HUES6 (cell line): ENCODE measurements around the gene RHEX.
"Not testable (repeated sequence)": the region's sequence is repeated elsewhere in the genome, so short reads cannot be mapped to it uniquely, and the experiment has no call there.

Experiments
- H3K27ac ChIP-seq: 2 replicates; pipeline ENCODE4 v1.7.0; 2013; ENCODE audit warnings: low read depth, mild to moderate bottlenecking, low read length, inconsistent platforms
- H3K27me3 ChIP-seq: 2 replicates; pipeline ENCODE4 v1.6.1; 2013; ENCODE audit warnings: low read length; ENCODE audit not compliant: control insufficient read depth, insufficient read depth
- H3K36me3 ChIP-seq: 2 replicates; pipeline ENCODE4 v1.6.1; 2013; ENCODE audit warnings: low read length; ENCODE audit not compliant: control insufficient read depth, insufficient read depth
- H3K4me1 ChIP-seq: 2 replicates; pipeline ENCODE4 v1.6.1; 2013; ENCODE audit warnings: low read length; ENCODE audit not compliant: control insufficient read depth, insufficient read depth
- H3K4me3 ChIP-seq: 2 replicates; pipeline ENCODE4 v1.5.1; 2013; ENCODE audit warnings: low read depth, low read length
- H3K9ac ChIP-seq: one replicate; pipeline ENCODE4 v1.6.1; 2013; ENCODE audit warnings: mild to moderate bottlenecking, low read length
- H3K9me3 ChIP-seq: 2 replicates; pipeline ENCODE4 v1.6.1; 2013; ENCODE audit warnings: low read depth, low read length; ENCODE audit not compliant: control insufficient read depth, insufficient read depth

The RHEX gene, protein sequence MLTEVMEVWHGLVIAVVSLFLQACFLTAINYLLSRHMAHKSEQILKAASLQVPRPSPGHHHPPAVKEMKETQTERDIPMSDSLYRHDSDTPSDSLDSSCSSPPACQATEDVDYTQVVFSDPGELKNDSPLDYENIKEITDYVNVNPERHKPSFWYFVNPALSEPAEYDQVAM

DNA sequence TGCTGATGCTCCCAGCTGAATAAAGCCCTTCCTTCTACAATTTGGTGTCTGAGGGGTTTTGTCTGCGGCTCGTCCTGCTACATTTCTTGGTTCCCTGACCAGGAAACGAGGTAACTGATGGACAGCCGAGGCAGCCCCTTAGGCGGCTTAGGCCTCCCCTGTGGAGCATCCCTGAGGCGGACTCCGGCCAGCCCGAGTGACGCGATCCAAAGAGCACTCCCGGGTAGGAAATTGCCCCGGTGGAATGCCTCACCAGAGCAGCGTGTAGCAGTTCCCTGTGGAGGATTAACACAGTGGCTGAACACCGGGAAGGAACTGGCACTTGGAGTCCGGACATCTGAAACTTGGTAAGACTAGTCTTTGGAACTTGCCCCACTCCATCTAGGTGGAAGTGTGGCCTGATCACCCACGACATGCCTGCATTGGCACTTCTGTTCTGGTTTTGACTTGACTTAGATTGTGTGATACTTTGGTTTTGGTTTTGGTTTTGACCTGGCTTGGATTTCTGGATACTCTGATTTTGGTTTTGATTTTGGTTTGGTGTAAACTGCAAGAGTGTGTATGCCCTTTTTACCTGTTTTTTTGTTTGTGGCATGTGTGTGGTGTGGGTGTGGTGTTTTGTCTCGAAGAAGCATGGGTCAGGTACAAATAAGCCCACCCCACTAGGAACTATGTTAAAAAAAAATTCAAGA, at the start of gene RHEX:
TSS of gene RHEX (plus strand) at position 255 of the 692 bp plus-strand sequence. CDS start 44,656 bp downstream, outside the sequence.
- not testable (repeated sequence) for H3K9ac ChIP-seq, H3K4me1 ChIP-seq, H3K4me3 ChIP-seq, H3K27me3 ChIP-seq, H3K27ac ChIP-seq, H3K36me3 ChIP-seq
- peaks cover 12% of the 10 kb centered on the region for H3K9me3 ChIP-seq

DNA sequence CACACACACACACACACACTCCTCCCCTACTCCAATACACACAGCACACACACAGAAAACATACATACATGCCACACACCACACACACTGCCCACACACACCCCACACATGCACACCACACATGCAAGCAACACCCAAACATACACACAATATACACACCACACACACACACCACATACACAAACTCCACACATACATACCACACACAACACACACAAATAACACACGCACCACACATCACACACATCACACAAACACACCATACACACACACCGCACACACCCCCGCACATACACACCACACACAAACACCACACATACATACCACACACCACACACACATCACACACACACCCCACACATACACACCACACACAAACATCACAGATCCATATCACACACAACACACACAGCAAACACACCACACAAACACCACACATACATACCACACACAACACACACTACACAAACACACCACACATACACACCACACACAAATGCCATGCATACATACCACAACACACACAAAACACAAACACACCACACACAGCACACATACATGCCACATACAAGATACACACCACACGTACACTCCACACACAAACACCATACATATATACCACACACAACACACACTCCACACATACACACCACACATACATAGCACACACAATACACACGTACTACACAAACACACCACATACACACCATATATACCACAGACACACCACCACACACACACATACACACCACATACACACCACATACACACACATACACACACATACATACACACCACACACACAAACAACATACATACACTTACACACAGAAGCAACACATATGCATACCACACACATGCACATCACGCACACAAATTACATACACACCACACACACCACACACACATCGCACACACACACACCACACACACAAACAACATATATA, 48.8 kb upstream of the RHEX start:
- Histone ChIP-seq H3K27ac (no peak overlapping the region), H3K9me3 (no peaks in the 10 kb centered on the region), H3K4me3 (no peak overlapping the region), H3K27me3 (no peaks in the 10 kb centered on the region), H3K36me3 (no peaks in the 10 kb centered on the region), H3K9ac (no peak overlapping the region), H3K4me1 (peaks cover 9% of the 10 kb centered on the region)

DNA sequence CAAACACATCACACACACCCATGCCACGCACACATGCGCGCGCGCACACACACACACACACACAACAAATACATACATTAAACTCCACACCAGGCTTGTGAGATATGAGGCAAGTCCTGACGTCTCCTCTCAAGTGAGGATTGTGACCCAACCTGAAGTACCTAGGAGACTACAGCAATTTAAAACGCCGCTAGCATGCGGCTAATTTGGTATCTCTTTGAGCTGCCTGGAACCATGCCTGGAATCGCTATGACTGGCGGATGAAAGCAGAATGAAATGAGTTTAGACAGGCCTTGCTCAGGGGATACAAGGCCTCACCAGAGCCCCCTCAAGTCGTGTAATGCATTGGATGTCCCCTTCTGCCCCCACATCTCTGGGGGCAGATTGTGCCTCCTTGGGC, 48.1 kb upstream of the RHEX start:
- H3K36me3 ChIP-seq = no peaks in the 10 kb centered on the region
- no peak overlapping the region for H3K9ac ChIP-seq
- no peak overlapping the region for H3K27ac ChIP-seq
- no peaks in the 10 kb centered on the region for H3K9me3 ChIP-seq
- no peaks in the 10 kb centered on the region for H3K27me3 ChIP-seq
- H3K4me3 ChIP-seq = no peak overlapping the region
- H3K4me1 ChIP-seq = peaks cover 9% of the 10 kb centered on the region

DNA sequence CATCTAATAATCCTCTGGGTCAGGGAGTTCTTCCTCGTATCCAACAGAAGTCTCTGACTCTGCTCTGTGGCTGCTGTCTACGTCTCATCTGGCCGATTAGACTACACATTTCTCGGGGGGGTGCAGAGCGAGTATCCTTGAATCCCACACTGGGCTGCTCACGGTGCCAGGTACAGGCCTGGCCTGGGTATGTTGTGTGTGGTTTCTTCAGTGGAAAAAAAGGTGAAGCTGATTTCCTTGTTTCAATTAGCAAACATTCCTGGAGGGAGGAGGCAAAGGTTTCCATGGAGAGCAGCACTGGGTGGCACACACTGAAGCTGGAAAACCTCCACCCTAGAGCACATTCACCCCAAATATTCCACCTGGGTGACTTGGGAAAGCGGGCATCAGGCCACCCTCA, 47.7 kb upstream of the RHEX start:
- no peaks in the 10 kb centered on the region for H3K27me3 ChIP-seq
- H3K4me3 ChIP-seq = no peak overlapping the region
- H3K27ac ChIP-seq = no peak overlapping the region
- H3K4me1 ChIP-seq = peaks cover 9% of the 10 kb centered on the region
- H3K36me3 ChIP-seq = no peaks in the 10 kb centered on the region
- H3K9ac ChIP-seq = no peak overlapping the region
- H3K9me3 ChIP-seq = no peaks in the 10 kb centered on the region

DNA sequence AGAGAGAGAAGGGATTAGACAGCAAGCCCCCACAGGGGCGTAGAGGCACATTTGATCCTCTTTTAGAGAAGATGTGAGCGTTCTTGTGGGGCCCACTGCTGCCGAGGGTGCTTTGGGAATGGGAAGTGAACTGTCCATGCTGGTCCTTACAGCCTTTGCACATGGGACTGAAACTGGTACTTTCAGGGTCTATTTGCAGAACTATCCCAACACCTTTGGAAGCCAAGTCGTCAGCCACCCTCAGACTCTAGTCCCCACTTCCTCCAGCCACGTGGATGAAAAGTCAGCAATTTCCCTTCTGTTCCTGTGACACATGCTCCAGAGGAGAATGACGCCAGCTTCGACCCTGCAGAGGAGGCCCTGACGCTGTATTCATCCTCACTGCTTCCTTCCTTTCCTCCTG, 47.2 kb upstream of the RHEX start:
- H3K27me3 ChIP-seq = no peaks in the 10 kb centered on the region
- no peak overlapping the region for H3K9ac ChIP-seq

DNA sequence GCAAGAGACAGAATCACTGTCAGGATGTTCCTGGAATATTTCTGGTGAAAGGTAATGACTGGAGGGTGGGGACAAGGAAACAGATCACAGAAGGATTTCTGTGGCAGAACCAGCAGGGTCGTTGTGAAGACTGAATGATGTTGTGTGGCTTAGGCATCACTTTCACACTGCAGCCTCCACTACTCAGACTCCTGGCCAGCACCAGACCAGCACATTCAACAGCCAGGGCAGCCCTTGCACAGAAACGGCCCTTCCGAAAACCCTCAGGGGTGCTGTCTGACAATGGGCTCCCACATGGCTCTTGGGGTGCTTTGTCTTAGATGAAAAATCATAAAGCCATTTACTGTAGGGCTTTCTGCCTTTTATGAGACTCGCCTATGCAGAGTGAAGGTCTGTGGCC, 46.0 kb upstream of the RHEX start:
- H3K9ac ChIP-seq = no peak overlapping the region

More for the DNA sequence above, 47.2 kb upstream of the RHEX start:
- H3K4me1 ChIP-seq = peaks cover 8% of the 10 kb centered on the region
- no peak overlapping the region for H3K4me3 ChIP-seq
- H3K9me3 ChIP-seq = no peaks in the 10 kb centered on the region
- H3K36me3 ChIP-seq = no peaks in the 10 kb centered on the region
- H3K27ac ChIP-seq = no peak overlapping the region

DNA sequence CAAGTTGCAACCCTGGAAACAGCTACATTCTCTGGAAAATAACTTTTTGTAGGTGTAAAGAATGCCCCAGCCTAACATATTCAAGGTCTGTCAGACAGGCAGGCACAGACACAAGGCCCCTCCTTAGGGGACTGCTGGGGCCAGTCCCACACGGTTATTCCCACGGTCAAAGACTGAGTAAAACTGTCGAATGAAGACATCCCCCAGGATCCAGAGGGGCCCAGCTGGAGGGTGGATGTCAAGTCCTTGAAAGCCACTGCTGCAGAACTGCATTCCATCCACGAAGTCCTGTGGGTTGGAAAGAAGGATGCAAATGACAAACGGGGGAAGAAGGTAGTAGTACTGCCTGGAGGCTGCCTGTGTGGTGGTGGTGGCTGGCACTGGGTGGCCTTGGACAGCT, 42.9 kb upstream of the RHEX start:
- Histone ChIP-seq H3K36me3 (no peaks in the 10 kb centered on the region), H3K4me3 (no peak overlapping the region), H3K9ac (no peak overlapping the region), H3K27me3 (no peaks in the 10 kb centered on the region), H3K4me1 (no peaks in the 10 kb centered on the region), H3K9me3 (no peaks in the 10 kb centered on the region), H3K27ac (no peak overlapping the region)

More for the DNA sequence above, 46.0 kb upstream of the RHEX start:
- H3K27ac ChIP-seq = no peak overlapping the region
- H3K36me3 ChIP-seq = no peaks in the 10 kb centered on the region
- H3K4me1 ChIP-seq = no peaks in the 10 kb centered on the region; the same call in 1 of the 2 replicates
- H3K4me3 ChIP-seq = no peak overlapping the region
- H3K27me3 ChIP-seq = no peaks in the 10 kb centered on the region
- H3K9me3 ChIP-seq = no peaks in the 10 kb centered on the region

DNA sequence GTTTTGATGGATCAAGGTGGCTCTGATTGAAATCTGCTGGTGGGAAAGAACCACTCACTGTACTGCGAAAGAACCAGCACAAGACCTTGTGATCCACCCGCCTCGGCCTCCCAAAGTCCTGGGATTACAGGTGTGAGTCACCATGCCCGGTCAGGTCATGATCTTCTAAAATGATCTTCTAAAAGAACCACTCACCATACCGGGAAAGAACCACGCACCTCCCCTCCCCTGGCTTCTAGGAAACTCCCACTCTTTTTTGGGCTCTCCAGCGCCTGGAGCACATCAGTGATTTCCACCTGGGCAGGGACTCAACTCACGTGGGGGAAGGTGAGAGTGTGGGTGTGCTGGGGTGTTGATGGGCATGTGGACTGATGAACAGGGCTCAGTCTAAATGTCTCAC, 41.9 kb upstream of the RHEX start:
- Histone ChIP-seq H3K27ac (no peak overlapping the region), H3K4me1 (no peaks in the 10 kb centered on the region)

DNA sequence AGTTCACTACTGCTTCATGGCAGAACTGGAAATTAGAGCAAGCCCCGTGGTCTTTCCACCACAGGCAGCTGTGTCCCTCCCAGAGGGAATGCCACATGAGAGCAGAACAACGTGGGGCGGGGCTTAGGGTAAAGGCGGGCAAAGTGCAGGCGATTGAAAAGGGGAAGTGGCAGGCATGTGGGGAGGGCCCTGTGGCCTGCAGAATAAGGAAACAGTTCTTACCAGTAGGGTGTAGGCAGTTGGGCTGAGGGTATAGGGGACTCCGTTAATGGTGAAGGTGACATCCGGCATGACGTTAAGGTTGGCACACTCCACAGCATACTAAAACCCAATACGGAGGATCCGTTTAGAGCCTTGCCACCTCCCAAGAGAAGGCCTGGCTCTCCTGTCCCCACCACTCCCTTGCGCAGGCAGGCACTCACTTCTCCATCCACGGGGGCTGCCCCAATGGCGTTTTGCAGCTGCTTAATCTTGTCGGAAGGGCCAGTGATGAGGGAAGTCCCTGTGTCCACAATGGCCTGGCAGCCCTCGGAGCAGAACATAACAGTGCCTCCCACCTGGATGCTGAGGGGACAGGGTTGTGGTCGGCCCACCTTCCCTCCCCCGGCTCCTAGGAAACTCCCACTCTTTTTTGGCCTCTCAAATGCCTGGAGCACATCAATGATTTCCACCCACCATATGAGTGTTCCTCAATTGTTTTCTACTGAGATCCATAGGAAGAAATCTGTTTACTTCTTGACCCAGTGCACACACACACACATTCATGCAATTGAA, 40.7 kb upstream of the RHEX start:
- Histone ChIP-seq H3K36me3 (no peaks in the 10 kb centered on the region), H3K9ac (no peak overlapping the region), H3K9me3 (no peaks in the 10 kb centered on the region), H3K27me3 (no peaks in the 10 kb centered on the region), H3K27ac (no peak overlapping the region), H3K4me3 (no peak overlapping the region), H3K4me1 (no peaks in the 10 kb centered on the region)

More for the DNA sequence above, 41.9 kb upstream of the RHEX start:
- H3K9ac ChIP-seq = no peak overlapping the region
- no peaks in the 10 kb centered on the region for H3K36me3 ChIP-seq
- no peaks in the 10 kb centered on the region for H3K9me3 ChIP-seq
- no peaks in the 10 kb centered on the region for H3K27me3 ChIP-seq
- H3K4me3 ChIP-seq = no peak overlapping the region

DNA sequence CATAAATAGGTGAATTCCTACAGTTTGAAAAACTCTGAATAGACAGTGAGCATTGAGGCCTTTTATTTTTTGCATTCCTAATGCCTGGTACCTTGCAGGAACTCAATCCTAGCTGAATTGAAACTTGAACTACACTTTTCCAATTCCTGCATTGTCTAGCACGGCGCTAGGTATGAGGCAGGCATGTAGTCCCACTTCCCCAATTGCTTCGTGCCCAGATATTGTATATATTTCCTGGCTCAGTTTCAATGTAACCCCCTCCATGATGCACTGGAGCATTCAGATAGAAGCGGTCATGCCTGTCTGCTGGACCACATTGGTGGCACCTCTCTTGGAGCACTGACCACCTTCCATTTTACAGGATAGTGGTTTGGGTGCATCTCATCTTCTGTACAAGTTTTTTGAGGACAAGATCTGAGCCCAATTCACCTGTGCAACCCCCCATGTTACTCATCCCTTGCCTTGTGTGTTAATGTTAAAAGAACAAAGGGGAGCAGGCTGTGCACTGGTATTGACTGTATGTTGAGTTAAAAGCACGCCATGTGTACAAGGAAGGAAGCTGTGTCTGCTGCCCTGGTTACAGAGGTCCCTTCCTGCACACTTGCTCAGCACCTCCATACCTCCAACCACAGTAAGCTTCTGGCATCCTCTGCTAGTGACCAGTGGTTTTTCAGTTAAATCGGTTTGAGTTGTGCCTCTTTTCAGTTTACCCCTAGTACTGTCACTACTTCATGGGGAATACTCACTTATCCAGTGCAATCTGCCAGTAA, 39.8 kb upstream of the RHEX start:
- Histone ChIP-seq H3K4me1 (no peaks in the 10 kb centered on the region), H3K27ac (no peak overlapping the region), H3K4me3 (no peak overlapping the region), H3K9me3 (no peaks in the 10 kb centered on the region), H3K36me3 (no peaks in the 10 kb centered on the region), H3K27me3 (no peaks in the 10 kb centered on the region), H3K9ac (no peak overlapping the region)
